Neuronal stem cell (in vitro differentiated cells): ENCODE data around the gene FOXJ3.

Experiments
- DNase-seq: peaks from one replicate; pipeline ENCODE4 v3.0.0-alpha.2; 2013; ENCODE audit warnings: low spot score
- H2AFZ ChIP-seq: one replicate; pipeline ENCODE4 v1.6.1; 2013; ENCODE audit warnings: mild to moderate bottlenecking, low read length, inconsistent platforms
- H2AK5ac ChIP-seq: 2 replicates; pipeline ENCODE4 v1.6.1; 2013; ENCODE audit warnings: low read depth, mild to moderate bottlenecking, inconsistent platforms, low read length, moderate library complexity, mixed read lengths
- H2BK120ac ChIP-seq: 2 replicates; pipeline ENCODE4 v1.6.1; 2013; ENCODE audit warnings: low read depth, mild to moderate bottlenecking, inconsistent platforms, low read length, moderate library complexity, mixed read lengths
- H2BK12ac ChIP-seq: one replicate; pipeline ENCODE4 v1.6.1; 2013; ENCODE audit warnings: low read length, inconsistent platforms
- H2BK15ac ChIP-seq: 2 replicates; pipeline ENCODE4 v1.6.1; 2013; ENCODE audit warnings: mild to moderate bottlenecking, low read length, inconsistent platforms, mixed read lengths
- H2BK5ac ChIP-seq: one replicate; pipeline ENCODE4 v1.6.1; 2013; ENCODE audit warnings: inconsistent platforms, mild to moderate bottlenecking, low read length, moderate library complexity
- H3K14ac ChIP-seq: one replicate; pipeline ENCODE4 v1.6.1; 2013; ENCODE audit warnings: low read length, inconsistent platforms
- H3K18ac ChIP-seq: 2 replicates; pipeline ENCODE4 v1.6.1; 2013; ENCODE audit warnings: low read length, inconsistent platforms
- H3K23ac ChIP-seq: 2 replicates; pipeline ENCODE4 v1.6.1; 2013; ENCODE audit warnings: low read depth, mild to moderate bottlenecking, mixed read lengths, low read length, inconsistent platforms; ENCODE audit not compliant: poor library complexity
- H3K27ac ChIP-seq: replicated peaks from 3 replicates; pipeline ENCODE4 v1.5.1; 2013; ENCODE audit warnings: low read length, inconsistent platforms
- H3K27me3 ChIP-seq, 3 experiments: 2 replicates each; pipeline ENCODE4 v1.6.1; 2013; ENCODE audit warnings: low read length in 3 of 3, mild to moderate bottlenecking in 2 of 3, inconsistent platforms in 1 of 3, low read depth in 1 of 3, mixed read lengths in 1 of 3, moderate library complexity in 1 of 3; ENCODE audit not compliant: control insufficient read depth in 3 of 3, insufficient read depth in 3 of 3
- H3K36me3 ChIP-seq, 2 donors: replicated peaks in 1 of 2; 2 replicates each; pipeline ENCODE4 v1.6.1; 2013; ENCODE audit warnings: low read length in 2 of 2; ENCODE audit not compliant: control insufficient read depth in 2 of 2, insufficient read depth in 2 of 2
- H3K4ac ChIP-seq: 2 replicates; pipeline ENCODE4 v1.6.1; 2013; ENCODE audit warnings: inconsistent platforms, mild to moderate bottlenecking, low read length, moderate library complexity
- H3K4me1 ChIP-seq, 2 donors: 1 replicate in 1 of 2; 2 replicates in 1 of 2; pipeline ENCODE4 v1.6.1; 2013; ENCODE audit warnings: low read length in 2 of 2, low read depth in 1 of 2; ENCODE audit not compliant: control insufficient read depth in 2 of 2, insufficient read depth in 1 of 2
- H3K4me2 ChIP-seq: one replicate; pipeline ENCODE4 v1.6.1; 2013; ENCODE audit warnings: mild to moderate bottlenecking, low read length, inconsistent platforms; ENCODE audit not compliant: insufficient read depth, poor library complexity, severe bottlenecking
- H3K4me3 ChIP-seq, 2 donors: 2 replicates each; pipeline ENCODE4 v1.5.1; 2013; ENCODE audit warnings: low read length in 2 of 2, mild to moderate bottlenecking in 2 of 2, inconsistent platforms in 1 of 2, moderate library complexity in 1 of 2
- H3K79me1 ChIP-seq: one replicate; pipeline ENCODE4 v1.6.1; 2013; ENCODE audit warnings: low read depth, mild to moderate bottlenecking, inconsistent platforms, low read length, moderate library complexity
- H3K9ac ChIP-seq: one replicate; pipeline ENCODE4 v1.6.1; 2013; ENCODE audit warnings: mild to moderate bottlenecking, low read depth, low read length, inconsistent platforms; ENCODE audit not compliant: poor library complexity
- H3K9me3 ChIP-seq, 2 donors: replicated peaks in 1 of 2; 2 replicates each; pipeline versions ENCODE3 to v1.6.1; 2013; ENCODE audit warnings: low read length in 2 of 2, mild to moderate bottlenecking in 2 of 2, inconsistent platforms in 1 of 2, low read depth in 1 of 2, mixed read lengths in 1 of 2, moderate library complexity in 1 of 2; ENCODE audit not compliant: control insufficient read depth in 2 of 2, insufficient read depth in 1 of 2
- H4K8ac ChIP-seq: one replicate; pipeline ENCODE4 v1.6.1; 2013; ENCODE audit warnings: low read depth, mild to moderate bottlenecking, inconsistent platforms, low read length, moderate library complexity
- H4K91ac ChIP-seq: one replicate; pipeline ENCODE4 v1.6.1; 2013; ENCODE audit warnings: low read length, low read depth, mild to moderate bottlenecking, inconsistent platforms; ENCODE audit not compliant: poor library complexity
- WGBS, 2 donors: extraction: QIAGEN DNeasy Blood & Tissue Kit; methylation state at CpG; one replicate each; pipeline ENCODE4 v1.1.7; 2013; ENCODE audit warnings: missing lambda C conversion rate in 2 of 2, mixed read lengths in 1 of 2; ENCODE audit not compliant: insufficient read length in 2 of 2, insufficient replicate concordance in 1 of 2; ENCODE audit errors: extremely low coverage in 2 of 2; 5-methylcytosine and 5-hydroxymethylcytosine counted together

Gene FOXJ3

GRCh38 chr1:42183957-42184268, 151.1 kb downstream of the FOXJ3 start:
- Histone ChIP-seq H3K27me3 (no peaks in the 10 kb centered on the region), H3K27ac (no peak overlapping the region), H3K14ac (no peak overlapping the region), H2AK5ac (no peak overlapping the region), H2BK120ac (no peak overlapping the region), H2AFZ (no peak overlapping the region), H3K4me3 (no peak overlapping the region), H3K79me1 (no peaks in the 10 kb centered on the region), H4K8ac (no peak overlapping the region), H3K4me1 (no peaks in the 10 kb centered on the region), H3K4me2 (no peak overlapping the region), H3K9me3 (no peaks in the 10 kb centered on the region), H4K91ac (no peak overlapping the region), H3K9ac (no peak overlapping the region), H3K36me3 (peaks cover 13 to 90% of the 10 kb centered on the region in 2 donors), H2BK15ac (no peak overlapping the region), H3K18ac (no peak overlapping the region), H3K23ac (no peak overlapping the region), H2BK5ac (no peak overlapping the region), H2BK12ac (no peak overlapping the region), H3K4ac (no peak overlapping the region)
- no CpG with 5 or more reads among the region's 6 CpGs for WGBS, 2 donors
- DNase-seq, result no peak

- no peak overlapping the region for H3K9ac ChIP-seq
- WGBS, 2 donors, result no CpG with 5 or more reads among the region's 7 CpGs
- H4K91ac ChIP-seq, result no peak overlapping the region
- no peak overlapping the region for H2AK5ac ChIP-seq
- no peaks in the 10 kb centered on the region for H3K79me1 ChIP-seq
- no peak overlapping the region for H2BK5ac ChIP-seq
- no peak overlapping the region for H4K8ac ChIP-seq
- H2BK15ac ChIP-seq, result no peak overlapping the region
- H3K36me3 ChIP-seq, result peaks cover 13 to 88% of the 10 kb centered on the region in 2 donors
- no peak overlapping the region for H2AFZ ChIP-seq
- no peak overlapping the region for H2BK12ac ChIP-seq
- H3K27ac ChIP-seq, result no peak overlapping the region
- no peak for DNase-seq
- no peak overlapping the region for H3K4me3 ChIP-seq
- H3K4me1 ChIP-seq, result no peaks in the 10 kb centered on the region
- H3K18ac ChIP-seq, result no peak overlapping the region
- H2BK120ac ChIP-seq, result no peak overlapping the region
- H3K27me3 ChIP-seq, result no peaks in the 10 kb centered on the region
- no peaks in the 10 kb centered on the region for H3K9me3 ChIP-seq
- no peak overlapping the region for H3K4me2 ChIP-seq
- no peak overlapping the region for H3K14ac ChIP-seq
- no peak overlapping the region for H3K4ac ChIP-seq
- no peak overlapping the region for H3K23ac ChIP-seq
These were observed 151.7 kb downstream of the FOXJ3 start for GRCh38 chr1:42183210-42183956.

GRCh38 chr1:42181687-42182086, 153.3 kb downstream of the FOXJ3 start:
- H3K23ac ChIP-seq, result no peak overlapping the region
- H2BK5ac ChIP-seq, result no peak overlapping the region
- no peak overlapping the region for H2AFZ ChIP-seq
- no peak overlapping the region for H4K91ac ChIP-seq
- no CpG with 5 or more reads among the region's 4 CpGs for WGBS, 2 donors
- H2BK12ac ChIP-seq, result no peak overlapping the region
- no peak overlapping the region for H2BK15ac ChIP-seq
- H3K14ac ChIP-seq, result no peak overlapping the region
- H3K4me3 ChIP-seq, result no peak overlapping the region
- no peak overlapping the region for H3K4me2 ChIP-seq
- H3K9ac ChIP-seq, result no peak overlapping the region
- H3K27me3 ChIP-seq, result no peaks in the 10 kb centered on the region
- H3K18ac ChIP-seq, result no peak overlapping the region
- peaks cover 13 to 76% of the 10 kb centered on the region in 2 donors for H3K36me3 ChIP-seq
- H3K4me1 ChIP-seq, result no peaks in the 10 kb centered on the region
- H3K27ac ChIP-seq, result no peak overlapping the region
- H3K4ac ChIP-seq, result no peak overlapping the region
- H2BK120ac ChIP-seq, result no peak overlapping the region
- no peak overlapping the region for H4K8ac ChIP-seq
- no peak overlapping the region for H2AK5ac ChIP-seq
- no peaks in the 10 kb centered on the region for H3K79me1 ChIP-seq
- no peaks in the 10 kb centered on the region for H3K9me3 ChIP-seq
- no peak for DNase-seq

GRCh38 chr1:42179900-42180329, 155.1 kb downstream of the FOXJ3 start:
- H3K4ac ChIP-seq, result no peak overlapping the region
- H2BK120ac ChIP-seq, result no peak overlapping the region
- no CpG with 5 or more reads among the region's 4 CpGs for WGBS, 2 donors
- H2BK15ac ChIP-seq, result no peak overlapping the region
- H3K18ac ChIP-seq, result no peak overlapping the region
- H3K4me2 ChIP-seq, result no peak overlapping the region
- peaks cover 12 to 64% of the 10 kb centered on the region in 2 donors for H3K36me3 ChIP-seq
- H3K23ac ChIP-seq, result no peak overlapping the region
- H2BK5ac ChIP-seq, result no peak overlapping the region
- no peak overlapping the region for H2BK12ac ChIP-seq
- no peaks in the 10 kb centered on the region for H3K4me1 ChIP-seq
- H3K9ac ChIP-seq, result no peak overlapping the region
- H2AFZ ChIP-seq, result no peak overlapping the region
- no peaks in the 10 kb centered on the region for H3K9me3 ChIP-seq
- H4K8ac ChIP-seq, result no peak overlapping the region
- H3K14ac ChIP-seq, result no peak overlapping the region
- H3K27ac ChIP-seq, result no peak overlapping the region
- H4K91ac ChIP-seq, result no peak overlapping the region
- DNase-seq, result no peak
- no peak overlapping the region for H2AK5ac ChIP-seq
- no peaks in the 10 kb centered on the region for H3K79me1 ChIP-seq
- no peak overlapping the region for H3K4me3 ChIP-seq
- H3K27me3 ChIP-seq, result no peaks in the 10 kb centered on the region
